NCI-H2107 treated with DMSO at 0.1 percent for 48 hours (cell line): ENCODE results near the gene CFTR.
"Not testable (repeated sequence)": the region's sequence is repeated elsewhere in the genome, so short reads cannot be mapped to it uniquely, and the experiment has no call there.

ENCODE experiments used
- DNase-seq: peaks from one replicate; lab custom pipeline; 2025; ENCODE audit not compliant: unreplicated experiment; lab: John Stamatoyannopoulos, UW

CFTR gene

GRCh38 chr7:117479225-117480054 is at the start of gene CFTR:
CFTR (plus strand) TSS chr7:117480025; CDS start chr7:117480095, 70 bp downstream.
- DNase-seq: no peak

- no peak for DNase-seq
Measured at GRCh38 chr7:117435475-117436043, 44.3 kb upstream of the CFTR start.

- DNase-seq: no peak
Measured at GRCh38 chr7:117444646-117445045, 35.2 kb upstream of the CFTR start.

- DNase-seq: no peak
Measured at GRCh38 chr7:117445206-117445605, 34.6 kb upstream of the CFTR start.

GRCh38 chr7:117446220-117446815 is 33.5 kb upstream of the CFTR start:
- no peak for DNase-seq

GRCh38 chr7:117448655-117449054 is 31.2 kb upstream of the CFTR start:
- DNase-seq: no peak

- DNase-seq: no peak
Measured at GRCh38 chr7:117458977-117459583, 20.7 kb upstream of the CFTR start.

GRCh38 chr7:117459735-117460134 is 20.1 kb upstream of the CFTR start:
- DNase-seq: no peak

GRCh38 chr7:117460815-117461214 is 19.0 kb upstream of the CFTR start:
- DNase-seq: not testable (repeated sequence)

- DNase-seq: no peak
Measured at GRCh38 chr7:117468174-117468573, 11.7 kb upstream of the CFTR start.

- no peak for DNase-seq
Measured at GRCh38 chr7:117470777-117471176, 9.0 kb upstream of the CFTR start.

- DNase-seq: no peak
Measured at GRCh38 chr7:117472335-117472734, 7.5 kb upstream of the CFTR start.

GRCh38 chr7:117476557-117477215 is 3.1 kb upstream of the CFTR start:
- no peak for DNase-seq

GRCh38 chr7:117478836-117479224 is 995 bp upstream of the CFTR start:
- DNase-seq: no peak

- no peak for DNase-seq
Measured at GRCh38 chr7:117480055-117480362, 184 bp downstream of the CFTR start.

- DNase-seq: no peak
Measured at GRCh38 chr7:117480978-117481377, 1.2 kb downstream of the CFTR start.

- DNase-seq: no peak
Measured at GRCh38 chr7:117485118-117485620, 5.3 kb downstream of the CFTR start.

GRCh38 chr7:117489016-117489415 is 9.2 kb downstream of the CFTR start:
- DNase-seq: no peak

GRCh38 chr7:117489430-117489829 is 9.6 kb downstream of the CFTR start:
- DNase-seq: no peak

- DNase-seq: no peak
Measured at GRCh38 chr7:117489911-117490310, 10.1 kb downstream of the CFTR start.

GRCh38 chr7:117492649-117493048 is 12.8 kb downstream of the CFTR start:
- no peak for DNase-seq
